HepG2 (cell line): ENCODE data around the gene ARHGEF12. TPM values are rescaled to one million over a fixed set of nuclear protein-coding genes. Genes with fewer than 3 reads are reported as not detected.

ENCODE experiments used
- FOXA3 ChIP-seq: IDR thresholded peaks from 2 replicates; pipeline ENCODE4 v1.6.1; 2016; ENCODE audit warnings: missing genetic modification reagents, missing compliant biosample characterization
- GABPA ChIP-seq, 2 experiments: IDR thresholded peaks; 2 replicates each; pipeline ENCODE4 v1.6.1; 2011 to 2016; ENCODE audit warnings: low read depth in 2 of 2, low read length in 1 of 2, missing biosample characterization in 1 of 2, missing genetic modification characterization in 1 of 2
- IRF1 ChIP-seq: sonication (generic); formaldehyde crosslinking; IDR thresholded peaks from 2 replicates; pipeline ENCODE4 v1.4.0; 2020; ENCODE audit warnings: low read depth, mild to moderate bottlenecking, missing genetic modification reagents
- PTBP1 ChIP-seq: fragments of 200-400 bp; formaldehyde crosslinking; IDR thresholded peaks from 2 replicates; pipeline ENCODE4 v1.6.1; 2018; ENCODE audit warnings: low read length, low read depth; ENCODE audit not compliant: poor library complexity, severe bottlenecking
- SNAPC2 ChIP-seq: sonication (generic); formaldehyde crosslinking; IDR thresholded peaks from 2 replicates; pipeline ENCODE4 v1.8.1; 2022; ENCODE audit warnings: mild to moderate bottlenecking, missing genetic modification reagents
- TCF12 ChIP-seq, 2 experiments: fragments of 450-650 bp in 1 of 2; sonication (generic) in 1 of 2; formaldehyde crosslinking in 1 of 2; IDR thresholded peaks; 2 replicates each; pipeline versions ENCODE4 v1.6.1 to v1.8.0; 2017 to 2022; ENCODE audit warnings: antibody characterized with exemption in 1 of 2, mild to moderate bottlenecking in 1 of 2, missing genetic modification reagents in 1 of 2, moderate library complexity in 1 of 2
- TOPORS ChIP-seq: sonication (generic); formaldehyde crosslinking; IDR thresholded peaks from 2 replicates; pipeline ENCODE4 v1.8.0; 2023; ENCODE audit warnings: mild to moderate bottlenecking, missing genetic modification reagents
- TRIM24 ChIP-seq: sonication (generic); formaldehyde crosslinking; IDR thresholded peaks from 2 replicates; pipeline ENCODE4 v1.8.0; 2022; ENCODE audit warnings: mild to moderate bottlenecking, missing genetic modification reagents
- ZFAT ChIP-seq: sonication (generic); formaldehyde crosslinking; conservative IDR thresholded peaks from 2 replicates; pipeline ENCODE4 v1.8.1; 2023; ENCODE audit warnings: missing genetic modification reagents, inconsistent platforms
- ZNF101 ChIP-seq: sonication (generic); formaldehyde crosslinking; IDR thresholded peaks from 2 replicates; pipeline ENCODE4 v1.4.0; 2020; ENCODE audit warnings: mild to moderate bottlenecking, low read depth, missing genetic modification reagents, borderline replicate concordance
- ZNF263 ChIP-seq: sonication (generic); formaldehyde crosslinking; IDR thresholded peaks from 2 replicates; pipeline ENCODE4 v1.4.0; 2020; ENCODE audit warnings: missing genetic modification reagents
- ZNF407 ChIP-seq: sonication (generic); formaldehyde crosslinking; IDR thresholded peaks from one replicate; pipeline ENCODE4 v1.5.1; 2020; ENCODE audit warnings: mild to moderate bottlenecking, missing genetic modification reagents; ENCODE audit errors: not compliant biosample characterization
- polyA plus RNA-seq, 8 experiments: library from polyadenylated mRNA; depleted of rRNA in 3 of 8; stranded (reverse) in 7 of 8; unstranded in 1 of 8; fragments of >200 nt; fragmentation: Illumina TruSeq in 4 of 8; extraction: Trizol in 4 of 8; gene quantifications; 2 replicates each; pipeline versions ENCODE4 v1.2.1 to v1.2.3, GENCODE V29; 2011 to 2016; ENCODE audit warnings: low read depth in 4 of 8, missing spikeins in 1 of 8, mixed read lengths in 1 of 8; ENCODE audit not compliant: insufficient read depth in 1 of 8
- total RNA-seq, 5 experiments: library from RNA; depleted of rRNA; stranded (reverse); fragments of >200 nt; fragmentation: Illumina TruSeq; extraction: Trizol; gene quantifications; 2 replicates each; pipeline ENCODE4 v1.2.3, GENCODE V29; 2016; ENCODE audit warnings: low read depth in 1 of 5
- TF ChIP-seq, protein P1 (sequence below): sonication (generic); IDR thresholded peaks from 2 replicates; pipeline ENCODE4 v1.6.1; 2016; ENCODE audit warnings: low read depth, borderline replicate concordance
- TF ChIP-seq, protein P2 (sequence below): IDR thresholded peaks from 2 replicates; pipeline ENCODE4 v1.6.1; 2018; ENCODE audit warnings: missing genetic modification reagents, mild to moderate bottlenecking, missing compliant biosample characterization
- TF ChIP-seq, protein P3 (sequence below): sonication (generic); formaldehyde crosslinking; IDR thresholded peaks from 2 replicates; pipeline ENCODE4 v1.8.1; 2022; ENCODE audit warnings: mild to moderate bottlenecking, missing genetic modification reagents

ARHGEF12 gene
- total and polyA plus RNA-seq, 2 of the 13 experiments (the other 11 are each of a cell fraction or from before 2014, with no cell fraction given) = 17.9 to 54.4 TPM

DNA sequence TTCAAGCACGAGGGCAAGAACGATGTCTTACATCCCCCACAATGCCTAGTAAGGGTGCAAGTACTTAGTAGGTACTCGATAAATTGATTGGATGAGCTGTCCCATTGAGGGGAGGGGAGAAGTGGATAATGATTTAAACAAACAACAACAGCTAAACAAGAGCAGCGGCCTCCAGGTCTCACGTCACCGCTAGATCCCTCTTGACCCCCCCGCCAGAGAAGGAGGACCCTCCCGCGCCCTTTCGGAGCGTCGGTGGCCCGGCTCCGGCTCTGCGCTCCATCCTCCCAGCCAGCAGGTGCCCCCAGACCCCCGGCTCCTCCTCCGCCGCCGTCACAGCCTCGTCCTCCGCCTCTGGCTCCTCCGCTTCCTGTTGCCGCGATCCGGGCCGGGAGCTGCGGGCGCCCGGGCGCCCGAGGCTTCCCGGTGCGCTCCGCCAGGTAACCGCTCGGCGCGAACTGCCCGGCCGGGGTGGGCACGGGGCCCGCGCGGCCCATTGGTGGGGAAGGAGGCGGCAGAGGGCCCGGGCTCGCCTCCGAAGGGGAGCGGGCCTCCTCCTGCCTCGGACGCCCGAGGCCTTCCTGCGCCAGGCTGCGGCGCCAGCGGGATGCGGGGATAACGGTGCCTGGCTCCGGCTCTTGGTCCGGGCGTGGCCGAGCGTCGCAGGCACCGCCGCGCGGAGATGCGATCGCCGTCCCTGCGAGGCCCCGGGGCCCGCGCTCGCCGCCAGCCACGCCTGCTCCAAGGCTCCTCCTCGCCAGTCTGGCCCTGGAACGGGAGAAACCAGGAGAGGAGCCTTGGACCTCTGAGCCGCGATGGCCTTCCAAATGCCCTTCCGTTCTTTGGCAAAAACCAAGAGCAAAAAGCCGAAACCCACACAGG is 11.0 kb upstream of the ARHGEF12 start, which contains the start of gene TLCD5 (continued):
- no peak for TF ChIP-seq TCF12 (IDR thresholded peaks at IDR 0.05)
- 0 out of 2 replicates have a peak, but pooled peaks have one; percentile 50 for TF ChIP-seq TCF12 (CRISPR knock-in tag; IDR thresholded peaks at IDR 0.05)
- peak; percentile 89 for TF ChIP-seq ZNF263
- TF ChIP-seq, protein P1, sequence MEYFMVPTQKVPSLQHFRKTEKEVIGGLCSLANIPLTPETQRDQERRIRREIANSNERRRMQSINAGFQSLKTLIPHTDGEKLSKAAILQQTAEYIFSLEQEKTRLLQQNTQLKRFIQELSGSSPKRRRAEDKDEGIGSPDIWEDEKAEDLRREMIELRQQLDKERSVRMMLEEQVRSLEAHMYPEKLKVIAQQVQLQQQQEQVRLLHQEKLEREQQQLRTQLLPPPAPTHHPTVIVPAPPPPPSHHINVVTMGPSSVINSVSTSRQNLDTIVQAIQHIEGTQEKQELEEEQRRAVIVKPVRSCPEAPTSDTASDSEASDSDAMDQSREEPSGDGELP = no peak
- peak; percentile 51 for TF ChIP-seq GABPA (IDR thresholded peaks at IDR 0.05; ENCODE audit: low read depth, low read length)
- TF ChIP-seq GABPA (CRISPR knock-in tag; IDR thresholded peaks at IDR 0.05; ENCODE audit: low read depth) = peak; percentile 68
- no peak for TF ChIP-seq ZNF101 (CRISPR knock-in tag)
- TF ChIP-seq IRF1 = no peak
- peak; percentile 33; the same call in 1 of the 2 replicates for TF ChIP-seq SNAPC2 (CRISPR knock-in tag)
- TF ChIP-seq PTBP1 = no peak
- TF ChIP-seq ZNF407 (CRISPR knock-in tag) = no peak
- no peak for TF ChIP-seq FOXA3 (CRISPR knock-in tag)
- TF ChIP-seq, protein P2, sequence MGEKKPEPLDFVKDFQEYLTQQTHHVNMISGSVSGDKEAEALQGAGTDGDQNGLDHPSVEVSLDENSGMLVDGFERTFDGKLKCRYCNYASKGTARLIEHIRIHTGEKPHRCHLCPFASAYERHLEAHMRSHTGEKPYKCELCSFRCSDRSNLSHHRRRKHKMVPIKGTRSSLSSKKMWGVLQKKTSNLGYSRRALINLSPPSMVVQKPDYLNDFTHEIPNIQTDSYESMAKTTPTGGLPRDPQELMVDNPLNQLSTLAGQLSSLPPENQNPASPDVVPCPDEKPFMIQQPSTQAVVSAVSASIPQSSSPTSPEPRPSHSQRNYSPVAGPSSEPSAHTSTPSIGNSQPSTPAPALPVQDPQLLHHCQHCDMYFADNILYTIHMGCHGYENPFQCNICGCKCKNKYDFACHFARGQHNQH = no peak
- TF ChIP-seq ZFAT = peak; percentile 70; the same call in 1 of the 2 replicates
- TF ChIP-seq, protein P3, sequence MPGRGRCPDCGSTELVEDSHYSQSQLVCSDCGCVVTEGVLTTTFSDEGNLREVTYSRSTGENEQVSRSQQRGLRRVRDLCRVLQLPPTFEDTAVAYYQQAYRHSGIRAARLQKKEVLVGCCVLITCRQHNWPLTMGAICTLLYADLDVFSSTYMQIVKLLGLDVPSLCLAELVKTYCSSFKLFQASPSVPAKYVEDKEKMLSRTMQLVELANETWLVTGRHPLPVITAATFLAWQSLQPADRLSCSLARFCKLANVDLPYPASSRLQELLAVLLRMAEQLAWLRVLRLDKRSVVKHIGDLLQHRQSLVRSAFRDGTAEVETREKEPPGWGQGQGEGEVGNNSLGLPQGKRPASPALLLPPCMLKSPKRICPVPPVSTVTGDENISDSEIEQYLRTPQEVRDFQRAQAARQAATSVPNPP (CRISPR knock-in tag) = peak; percentile 47; the same call in 1 of the 2 replicates
- no peak for TF ChIP-seq TRIM24
- TF ChIP-seq TOPORS (CRISPR knock-in tag) = 0 out of 2 replicates have a peak, but pooled peaks have one; percentile 64
